Coronary artery (tissue), 2 donors: ENCODE measurements around the gene EVL.

Experiments used
- DNase-seq: peaks from one replicate; pipeline ENCODE4 v3.0.0-alpha.2; 2017; ENCODE audit warnings: low spot score
- H3K27ac ChIP-seq, 2 donors: fragments of 200-600 bp; sonication (generic); one replicate each; pipeline ENCODE4 v1.5.1; 2016 to 2019
- H3K4me3 ChIP-seq: fragments of 200-600 bp; sonication (generic); 2 replicates; pipeline ENCODE4 v1.5.1; 2016; ENCODE audit warnings: mild to moderate bottlenecking, moderate library complexity
- TF ChIP-seq, protein P1 (sequence below): fragments of 200-600 bp; sonication (generic); IDR thresholded peaks from one replicate; pipeline ENCODE4 v1.5.1; 2019; ENCODE audit warnings: antibody characterized with exemption

Gene EVL

DNA sequence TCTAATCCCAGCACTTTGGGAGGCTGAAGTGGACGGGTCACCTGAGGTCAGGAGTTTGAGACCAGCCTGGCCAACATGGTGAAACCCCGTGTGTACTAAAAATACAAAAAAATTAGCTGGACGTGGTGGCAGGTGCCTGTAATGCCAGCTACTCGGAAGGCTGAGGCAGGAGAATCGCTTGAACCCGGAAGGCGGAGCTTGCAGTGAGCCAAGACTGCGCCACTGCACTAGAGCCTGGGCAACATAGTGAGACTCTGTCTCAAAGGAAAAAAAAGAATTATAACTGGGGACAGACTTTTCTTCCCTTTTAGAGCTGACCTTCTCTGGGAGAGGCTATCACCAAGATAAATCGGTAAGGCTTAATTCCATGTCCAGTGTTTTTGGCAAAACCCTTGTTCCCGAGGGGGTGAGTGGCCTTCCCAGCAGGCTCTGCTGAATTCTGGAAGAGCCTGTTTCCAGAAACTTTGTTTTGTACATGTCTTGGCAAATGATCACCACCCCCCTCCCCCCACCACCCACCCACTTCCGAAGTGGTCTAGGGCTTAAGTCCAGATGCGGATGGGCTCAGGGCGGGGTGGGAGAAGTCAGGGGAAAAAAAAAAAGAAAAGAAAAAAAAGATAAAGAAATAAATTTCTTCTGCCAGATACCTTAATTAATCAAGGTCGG is 126.5 kb downstream of the EVL start:
- H3K4me3 ChIP-seq: peak overlapping the region; percentile 64
- H3K27ac ChIP-seq: no peak overlapping the region
- no peak for DNase-seq
- TF ChIP-seq, protein P1, sequence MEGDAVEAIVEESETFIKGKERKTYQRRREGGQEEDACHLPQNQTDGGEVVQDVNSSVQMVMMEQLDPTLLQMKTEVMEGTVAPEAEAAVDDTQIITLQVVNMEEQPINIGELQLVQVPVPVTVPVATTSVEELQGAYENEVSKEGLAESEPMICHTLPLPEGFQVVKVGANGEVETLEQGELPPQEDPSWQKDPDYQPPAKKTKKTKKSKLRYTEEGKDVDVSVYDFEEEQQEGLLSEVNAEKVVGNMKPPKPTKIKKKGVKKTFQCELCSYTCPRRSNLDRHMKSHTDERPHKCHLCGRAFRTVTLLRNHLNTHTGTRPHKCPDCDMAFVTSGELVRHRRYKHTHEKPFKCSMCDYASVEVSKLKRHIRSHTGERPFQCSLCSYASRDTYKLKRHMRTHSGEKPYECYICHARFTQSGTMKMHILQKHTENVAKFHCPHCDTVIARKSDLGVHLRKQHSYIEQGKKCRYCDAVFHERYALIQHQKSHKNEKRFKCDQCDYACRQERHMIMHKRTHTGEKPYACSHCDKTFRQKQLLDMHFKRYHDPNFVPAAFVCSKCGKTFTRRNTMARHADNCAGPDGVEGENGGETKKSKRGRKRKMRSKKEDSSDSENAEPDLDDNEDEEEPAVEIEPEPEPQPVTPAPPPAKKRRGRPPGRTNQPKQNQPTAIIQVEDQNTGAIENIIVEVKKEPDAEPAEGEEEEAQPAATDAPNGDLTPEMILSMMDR: no peak

DNA sequence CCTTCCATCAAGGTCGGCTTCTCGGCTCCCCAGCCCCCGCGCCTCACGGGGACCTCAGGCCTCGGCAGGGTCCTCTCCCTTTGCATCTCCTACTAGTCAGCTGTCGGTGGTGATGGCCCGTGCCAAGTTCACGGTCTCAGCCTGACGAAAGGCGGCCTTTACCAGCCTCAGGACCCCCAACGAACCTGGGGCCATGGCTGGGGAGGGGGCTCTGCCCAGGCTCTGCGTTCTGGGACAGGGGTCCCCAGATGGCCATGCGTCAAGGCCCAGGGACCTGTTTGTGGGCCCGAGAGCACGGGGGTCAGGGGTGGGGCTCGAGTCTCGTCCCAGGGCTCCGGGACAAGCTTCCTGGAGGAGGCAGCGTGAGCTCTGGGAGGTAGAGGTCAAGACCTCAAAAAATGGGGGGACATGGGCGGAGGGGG is 127.0 kb downstream of the EVL start:
- TF ChIP-seq, protein P1: no peak
- H3K27ac ChIP-seq: peak overlapping the region; percentile 87 to 92
- peak overlapping the region; percentile 64 for H3K4me3 ChIP-seq
- DNase-seq: no peak

DNA sequence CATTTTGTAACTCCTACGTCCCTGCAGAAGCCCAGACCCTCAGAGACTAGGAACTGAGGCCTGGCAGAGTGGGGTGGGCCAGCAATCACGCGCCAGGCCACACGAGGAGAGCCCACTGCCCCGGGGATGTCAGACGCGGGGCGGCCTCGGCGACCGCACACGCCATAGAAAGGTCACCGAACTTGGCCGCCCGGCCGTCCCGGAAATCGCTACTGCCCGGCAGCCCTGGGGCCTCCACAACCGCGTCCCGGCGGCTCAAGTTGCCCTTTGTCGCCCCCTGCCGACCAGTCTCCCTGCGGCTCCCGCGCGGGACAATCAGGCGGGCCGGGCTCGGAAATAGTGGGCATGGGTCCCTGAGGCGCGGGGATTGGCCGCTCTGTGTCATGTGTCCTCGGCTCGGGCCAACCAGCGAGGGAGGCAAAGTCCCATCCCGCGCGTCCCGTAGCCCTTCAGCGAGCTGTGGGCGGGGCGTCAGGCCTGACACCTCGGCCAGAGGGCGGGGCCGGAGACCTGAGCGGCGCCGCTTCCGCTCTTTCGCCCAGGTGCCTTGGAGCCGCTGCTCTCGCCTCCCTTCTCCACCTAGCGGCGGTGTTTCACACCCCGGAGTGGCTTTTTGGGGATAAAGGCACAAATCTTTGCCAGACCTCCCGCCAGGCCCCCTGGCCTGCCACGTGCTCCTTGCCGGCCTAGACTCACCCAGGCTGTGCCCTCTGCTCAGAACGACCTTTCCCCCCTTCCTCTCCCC is 127.6 kb downstream of the EVL start:
- peak overlapping the region; percentile 87 to 92 for H3K27ac ChIP-seq
- TF ChIP-seq, protein P1: peak; percentile 90
- peak; percentile 99 for DNase-seq
- H3K4me3 ChIP-seq: peak overlapping the region; percentile 64
